A549 (cell line): ENCODE measurements around the gene IGFN1. TPM values are rescaled to one million over a fixed set of nuclear protein-coding genes. Genes with fewer than 3 reads are reported as not detected.
A peak's percentile ranks its signal among the peaks of the same experiment; 100 is the strongest.

Experiments used
- ATAC-seq, 2 experiments: fragments of 200-7000 bp in 1 of 2; fragments of >200 bp in 1 of 2; cut with Nextera tagmentation in 1 of 2; cut with Tn5 transposase in 1 of 2; 3 replicates each; pipeline versions ENCODE4 v1.8.0 to v1.9.1; 2018 to 2020; ENCODE audit warnings: mild to moderate bottlenecking in 1 of 2, moderate library complexity in 1 of 2
- CTCF ChIA-PET: fragments of 300-600 bp; sonication (Branson Sonifier 250); formaldehyde crosslinking; extraction: SDS; loops from one replicate; lab custom pipeline; 2021; ENCODE audit warnings: antibody characterized with exemption, inconsistent platforms; lab: Yijun Ruan, JAX
- POLR2A ChIA-PET: fragments of 350-600 bp; formaldehyde crosslinking; extraction: SDS; loops from one replicate; lab custom pipeline; 2021; ENCODE audit warnings: antibody characterized with exemption, inconsistent platforms; lab: Yijun Ruan, JAX
- DNase-seq, 2 experiments: peaks; one replicate each; pipeline versions ENCODE4 v3.0.0 to v3.0.0-alpha.2; 2011 to 2016; ENCODE audit warnings: low read depth in 1 of 2, low spot score in 1 of 2
- FAIRE-seq: peaks from 2 replicates; lab custom pipeline; 2011; peaks lifted over from hg19 to GRCh38; lab: Jason Lieb, UNC
- H3K27ac ChIP-seq, 2 experiments: fragments of >200 bp; sonication (Bioruptor Twin); formaldehyde crosslinking; 3 replicates each; pipeline ENCODE4 v1.5.1; 2016 to 2017
- H3K4me1 ChIP-seq: fragments of >200 bp; sonication (Bioruptor Twin); formaldehyde crosslinking; 3 replicates; pipeline ENCODE4 v1.6.1; 2016
- H3K4me2 ChIP-seq: fragments of >200 bp; sonication (Bioruptor Twin); formaldehyde crosslinking; 3 replicates; pipeline ENCODE4 v1.6.1; 2016
- H3K4me3 ChIP-seq: fragments of >200 bp; sonication (Bioruptor Twin); formaldehyde crosslinking; 3 replicates; pipeline ENCODE4 v1.5.1; 2016
- H3K9me3 ChIP-seq: fragments of >200 bp; sonication (Bioruptor Twin); formaldehyde crosslinking; 3 replicates; pipeline ENCODE4 v1.6.1; 2016
- ATOH8 ChIP-seq: fragments of 250-450 bp; sonication (Bioruptor Pico); IDR thresholded peaks from 2 replicates; pipeline ENCODE4 v1.5.0; 2020; ENCODE audit warnings: low read depth, mild to moderate bottlenecking, moderate library complexity
- BHLHE40 ChIP-seq: IDR thresholded peaks from 2 replicates; pipeline ENCODE4 v1.6.1; 2012; ENCODE audit warnings: low read depth, low read length, inconsistent platforms
- CBX2 ChIP-seq: fragments of 200-600 bp; sonication (generic); IDR thresholded peaks from 2 replicates; pipeline ENCODE4 v1.6.1; 2016; ENCODE audit warnings: low read depth, mild to moderate bottlenecking, borderline replicate concordance
- CBX8 ChIP-seq: fragments of 200-600 bp; sonication (generic); IDR thresholded peaks from 2 replicates; pipeline ENCODE4 v1.6.1; 2016
- CEBPB ChIP-seq, 2 experiments: fragments of >200 bp in 1 of 2; sonication (Bioruptor Twin) in 1 of 2; formaldehyde crosslinking in 1 of 2; IDR thresholded peaks; 2 replicates each; pipeline ENCODE4 v1.6.1; 2012 to 2016
- CTCF ChIP-seq: fragments of >200 bp; sonication (Bioruptor Twin); formaldehyde crosslinking; IDR thresholded peaks from 3 replicates; pipeline ENCODE4 v1.5.1; 2016
- EHMT2 ChIP-seq: fragments of 200-600 bp; sonication (generic); IDR thresholded peaks from 2 replicates; pipeline ENCODE4 v1.6.1; 2016; ENCODE audit warnings: antibody characterized with exemption, low read depth, mild to moderate bottlenecking, moderate library complexity
- FOSB ChIP-seq: fragments of 250-450 bp; sonication (Bioruptor Pico); IDR thresholded peaks from 2 replicates; pipeline ENCODE4 v1.5.0; 2020; ENCODE audit warnings: mild to moderate bottlenecking, moderate library complexity
- GATA3 ChIP-seq: IDR thresholded peaks from 2 replicates; pipeline ENCODE4 v1.6.1; 2012; ENCODE audit warnings: borderline replicate concordance
- HMGXB4 ChIP-seq: fragments of 250-450 bp; sonication (Bioruptor Pico); IDR thresholded peaks from 2 replicates; pipeline ENCODE4 v1.5.0; 2021; ENCODE audit warnings: mild to moderate bottlenecking, moderate library complexity, borderline replicate concordance
- HOXA7 ChIP-seq: fragments of 250-450 bp; sonication (Bioruptor Pico); IDR thresholded peaks from 2 replicates; pipeline ENCODE4 v1.5.0; 2020; ENCODE audit warnings: mild to moderate bottlenecking, moderate library complexity
- JUNB ChIP-seq: fragments of >200 bp; sonication (Bioruptor Twin); formaldehyde crosslinking; IDR thresholded peaks from 2 replicates; pipeline ENCODE4 v1.6.1; 2016
- MYC ChIP-seq: IDR thresholded peaks from 2 replicates; pipeline ENCODE4 v1.6.1; 2012; ENCODE audit warnings: mild to moderate bottlenecking, inconsistent platforms, low read length, improper control_type of control experiment, borderline replicate concordance
- PHF8 ChIP-seq: fragments of 200-600 bp; sonication (generic); IDR thresholded peaks from 2 replicates; pipeline ENCODE4 v1.6.1; 2016; ENCODE audit warnings: low read depth, mild to moderate bottlenecking, antibody characterized with exemption, moderate library complexity, borderline replicate concordance
- POLR2AphosphoS2 ChIP-seq: conservative IDR thresholded peaks from 2 replicates; pipeline ENCODE4 v1.6.1; 2012; ENCODE audit warnings: low read length, improper control_type of control experiment, inconsistent platforms
- REST ChIP-seq: fragments of 200-600 bp; sonication (generic); IDR thresholded peaks from 2 replicates; pipeline ENCODE4 v1.6.1; 2016; ENCODE audit warnings: antibody characterized with exemption, mild to moderate bottlenecking, moderate library complexity
- RFX5 ChIP-seq: fragments of 450-650 bp; IDR thresholded peaks from 2 replicates; pipeline ENCODE4 v1.7.1; 2014; ENCODE audit warnings: antibody characterized with exemption, mild to moderate bottlenecking, moderate library complexity
- WGBS: methylation state at CpG from one replicate; pipeline ENCODE4 v1.1.6; 2017; ENCODE audit errors: missing lambda C conversion rate; 5-methylcytosine and 5-hydroxymethylcytosine counted together
- polyA plus RNA-seq, 4 experiments: library from polyadenylated mRNA; depleted of rRNA in 3 of 4; stranded (reverse); fragments of >200 nt; fragmentation: RNase III in 1 of 4; extraction: RNeasy Plus Mini Kit Qiagen cat#74134 plus additional on column Dnase treatment in 1 of 4; gene quantifications; 2 replicates in 3 of 4; 3 replicates in 1 of 4; pipeline ENCODE4 v1.2.3, GENCODE V29; 2011 to 2017

The IGFN1 gene
- polyA plus RNA-seq, 2 of the 4 experiments (the other 2 are of a cell fraction), result 0.03 to 4.7 TPM

- no peak for TF ChIP-seq BHLHE40
- no peak for TF ChIP-seq CTCF
- no peak for TF ChIP-seq MYC
- no peak for TF ChIP-seq FOSB (CRISPR knock-in tag)
- TF ChIP-seq RFX5, result no peak
- TF ChIP-seq HOXA7 (CRISPR knock-in tag), result no peak
- no peak for TF ChIP-seq CBX8
- no peak for TF ChIP-seq GATA3
- no peak for TF ChIP-seq HMGXB4 (CRISPR knock-in tag)
- no peak for TF ChIP-seq POLR2AphosphoS2
- TF ChIP-seq JUNB, result no peak
- ATAC-seq (no peak; a peak in 1 of 6 replicates), DNase-seq (no peak), FAIRE-seq (no peak)
- Histone ChIP-seq H3K4me2 (no peak overlapping the region), H3K4me1 (peaks cover 2% of the 10 kb centered on the region; the same call in 2 of the 3 replicates), H3K9me3 (no peaks in the 10 kb centered on the region), H3K4me3 (no peak overlapping the region), H3K27ac (no peak overlapping the region)
- 95% methylated on average over 9 of the region's 11 CpGs for WGBS
- ChIA-PET POLR2A (no interaction called here), CTCF (interaction anchor here (1.5 to 7.9 kb wide), 4 partner anchors 55 to 101 kb away, joined by 4 to 124 read pairs (median 15); no protein-coding TSS in a partner anchor)
These were observed 69.6 kb downstream of the IGFN1 start for GRCh38 chr1:201260236-201260590.

GRCh38 chr1:201260648-201261311 lies 70.2 kb downstream of the IGFN1 start:
- H3K9me3 ChIP-seq, result no peaks in the 10 kb centered on the region
- TF ChIP-seq CBX2 (no peak), FOSB (CRISPR knock-in tag) (no peak), GATA3 (no peak)
- TF ChIP-seq, all 56 proteins: peak for 0
- ATAC-seq (no peak), FAIRE-seq (no peak), DNase-seq (no peak)
- H3K4me1 ChIP-seq, result peaks cover 8% of the 10 kb centered on the region
- H3K4me3 ChIP-seq, result no peak overlapping the region
- WGBS, result 90% methylated on average over 8 of the region's 8 CpGs
- 0 out of 6 replicates have a peak overlapping the region, but pooled peaks of 1 of the 2 experiments have one; percentile 34 for H3K27ac ChIP-seq
- CTCF ChIA-PET, result interaction anchor here (1.2 to 7.9 kb wide), 7 partner anchors 8 to 101 kb away, joined by 3 to 124 read pairs (median 4); no protein-coding TSS in a partner anchor
- POLR2A ChIA-PET, result no interaction called here
- H3K4me2 ChIP-seq, result no peak overlapping the region

- DNase-seq (no peak), FAIRE-seq (no peak), ATAC-seq (no peak)
- 74% methylated on average over 7 of the region's 8 CpGs for WGBS
- CTCF ChIA-PET, result interaction anchor here (0.6 to 8.4 kb wide), 9 partner anchors 7 to 147 kb away, joined by 3 to 124 read pairs (median 4); no protein-coding TSS in a partner anchor
- Histone ChIP-seq H3K9me3 (no peaks in the 10 kb centered on the region), H3K27ac (peak overlapping the region in 1 of 2 experiments; percentile 37; a peak in 2 of 6 replicates), H3K4me3 (no peak overlapping the region), H3K4me2 (no peak overlapping the region), H3K4me1 (peaks cover 20% of the 10 kb centered on the region)
- POLR2A ChIA-PET, result no interaction called here
- TF ChIP-seq REST (no peak), EHMT2 (no peak), CTCF (no peak), CEBPB (IDR thresholded peaks at IDR 0.05) (no peak), ATOH8 (CRISPR knock-in tag) (no peak), PHF8 (no peak), FOSB (CRISPR knock-in tag) (no peak)
These were observed 71.3 kb downstream of the IGFN1 start for GRCh38 chr1:201261771-201262547.
